A549 (cell line): ENCODE measurements around the gene SIGMAR1.

ENCODE experiments used
- CTCF ChIP-seq: fragments of >200 bp; sonication (Bioruptor Twin); formaldehyde crosslinking; IDR thresholded peaks from 3 replicates; pipeline ENCODE4 v1.5.1; 2016
- POLR2AphosphoS2 ChIP-seq: conservative IDR thresholded peaks from 2 replicates; pipeline ENCODE4 v1.6.1; 2012; ENCODE audit warnings: low read length, improper control_type of control experiment, inconsistent platforms

GRCh38 chr9:34585946-34586669, 51.5 kb downstream of the SIGMAR1 start:
- no peak for TF ChIP-seq POLR2AphosphoS2
- TF ChIP-seq CTCF: no peak
